GM12872 (cell line): ENCODE results near the gene VPS45.
A peak's percentile ranks its signal among the peaks of the same experiment; 100 is the strongest.

Experiments
- TF ChIP-seq, protein P1 (sequence below): IDR thresholded peaks from 3 replicates; pipeline ENCODE4 v1.5.1; 2011; ENCODE audit warnings: low read depth, mild to moderate bottlenecking, low read length, moderate library complexity; ENCODE audit not compliant: insufficient read depth

The VPS45 gene

DNA sequence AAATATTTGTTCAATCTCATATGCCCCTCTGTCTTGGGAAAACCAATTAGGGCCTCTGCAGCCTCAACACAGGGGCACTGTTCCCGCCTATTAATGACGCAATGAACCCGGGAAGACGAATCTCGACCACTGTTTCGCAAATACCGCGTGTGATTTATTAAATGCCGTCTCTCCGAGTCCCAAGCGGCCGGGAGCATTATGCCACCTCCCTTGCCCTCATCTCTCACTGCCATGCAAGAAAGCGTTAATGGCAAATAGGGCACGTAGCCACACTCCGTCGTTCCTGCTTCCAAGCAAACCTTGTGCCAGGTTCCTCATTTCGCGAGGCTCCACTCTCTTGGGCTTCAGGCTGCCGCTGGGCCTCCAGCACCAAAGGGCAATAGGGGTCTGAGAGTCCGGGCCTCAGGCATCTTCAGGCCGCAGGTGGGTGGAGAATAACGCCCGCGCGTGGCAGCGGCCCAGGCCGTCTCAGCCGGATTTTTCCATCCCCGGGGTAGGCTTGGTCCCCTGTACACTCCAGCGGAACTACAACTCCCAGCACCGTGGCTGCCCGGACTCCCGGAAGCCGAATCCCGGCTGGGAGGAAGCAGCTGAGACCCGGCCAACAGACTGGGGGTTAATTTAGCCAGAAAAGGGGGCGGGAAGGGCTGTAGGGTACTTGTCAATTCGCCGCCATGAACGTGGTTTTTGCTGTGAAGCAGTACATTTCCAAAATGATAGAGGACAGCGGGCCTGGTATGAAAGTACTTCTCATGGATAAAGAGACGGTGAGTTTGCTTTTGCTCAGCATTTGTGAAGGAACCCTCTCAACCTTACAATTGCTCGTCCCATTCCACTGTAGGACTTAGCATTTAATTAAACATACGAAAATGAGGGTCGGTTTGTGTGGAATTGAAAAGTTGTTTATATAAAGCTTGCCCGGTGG, at the start of gene VPS45:
Gene VPS45 (plus strand): TSS at position 593 of the 925 bp plus-strand sequence. CDS start 82 bp downstream, at position 675.
- TF ChIP-seq, protein P1, sequence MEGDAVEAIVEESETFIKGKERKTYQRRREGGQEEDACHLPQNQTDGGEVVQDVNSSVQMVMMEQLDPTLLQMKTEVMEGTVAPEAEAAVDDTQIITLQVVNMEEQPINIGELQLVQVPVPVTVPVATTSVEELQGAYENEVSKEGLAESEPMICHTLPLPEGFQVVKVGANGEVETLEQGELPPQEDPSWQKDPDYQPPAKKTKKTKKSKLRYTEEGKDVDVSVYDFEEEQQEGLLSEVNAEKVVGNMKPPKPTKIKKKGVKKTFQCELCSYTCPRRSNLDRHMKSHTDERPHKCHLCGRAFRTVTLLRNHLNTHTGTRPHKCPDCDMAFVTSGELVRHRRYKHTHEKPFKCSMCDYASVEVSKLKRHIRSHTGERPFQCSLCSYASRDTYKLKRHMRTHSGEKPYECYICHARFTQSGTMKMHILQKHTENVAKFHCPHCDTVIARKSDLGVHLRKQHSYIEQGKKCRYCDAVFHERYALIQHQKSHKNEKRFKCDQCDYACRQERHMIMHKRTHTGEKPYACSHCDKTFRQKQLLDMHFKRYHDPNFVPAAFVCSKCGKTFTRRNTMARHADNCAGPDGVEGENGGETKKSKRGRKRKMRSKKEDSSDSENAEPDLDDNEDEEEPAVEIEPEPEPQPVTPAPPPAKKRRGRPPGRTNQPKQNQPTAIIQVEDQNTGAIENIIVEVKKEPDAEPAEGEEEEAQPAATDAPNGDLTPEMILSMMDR = peak; percentile 48

GRCh38 chr1:150018165-150018564, 49.4 kb upstream of the VPS45 start:
- TF ChIP-seq, protein P1 = no peak

DNA sequence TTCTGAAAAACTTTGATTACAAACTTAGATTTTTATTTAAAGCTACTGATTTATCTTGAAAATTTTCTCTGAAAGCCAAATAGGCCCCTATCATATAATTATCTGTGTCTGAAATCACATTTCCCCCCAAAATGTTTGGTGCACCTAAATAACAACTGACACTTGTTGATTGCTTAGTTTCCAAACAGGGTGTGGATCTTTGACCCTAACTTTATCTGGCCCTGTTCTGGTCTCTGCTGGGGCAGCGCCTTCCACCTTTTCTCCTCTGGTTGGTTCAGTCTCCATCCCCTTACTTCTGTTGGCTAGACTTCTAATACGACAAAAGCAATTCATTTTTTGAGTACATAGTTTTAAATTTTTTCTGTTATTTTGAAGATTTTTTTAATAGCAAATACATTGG, 46.9 kb upstream of the VPS45 start:
- TF ChIP-seq, protein P1 = no peak

GRCh38 chr1:150021191-150021694, 46.3 kb upstream of the VPS45 start:
- TF ChIP-seq, protein P1 = no peak

GRCh38 chr1:150022357-150022756, 45.2 kb upstream of the VPS45 start:
- TF ChIP-seq, protein P1 = no peak

- TF ChIP-seq, protein P1 = no peak
Measured at GRCh38 chr1:150024156-150024555, 43.4 kb upstream of the VPS45 start.

DNA sequence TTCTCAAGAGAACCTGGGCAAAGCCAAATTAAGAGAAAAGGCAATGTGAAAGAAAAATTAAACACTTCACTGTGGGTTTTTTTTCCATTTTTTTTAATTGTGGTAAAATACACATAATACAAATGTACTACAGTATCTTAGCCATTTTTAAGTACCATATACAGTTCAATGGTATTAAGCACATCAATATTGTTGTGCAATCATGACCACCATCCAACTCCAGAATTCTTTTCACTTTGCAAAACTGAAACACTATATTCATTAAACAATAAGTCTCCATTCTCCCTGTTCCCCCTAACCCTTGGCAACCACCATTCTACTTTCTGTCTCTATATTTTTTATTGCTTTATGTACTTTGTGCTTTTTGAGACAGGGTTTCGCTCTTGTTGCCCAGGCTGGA, 39.3 kb upstream of the VPS45 start:
- TF ChIP-seq, protein P1 = no peak
